ENCODE data around the gene LRP3. TPM values are rescaled to one million over a fixed set of nuclear protein-coding genes. Genes with fewer than 3 reads are reported as not detected.

Gene LRP3
- total RNA-seq, 1 donor from 2014 or later, result 49.6 TPM

- no peak for DNase-seq (ENCODE audit: extremely low spot score, unreplicated experiment)
- H3K36me3 Mint-ChIP-seq, result no peaks in the 10 kb centered on the region
- H3K4me1 Mint-ChIP-seq (ENCODE audit: unreplicated experiment), result no peaks in the 10 kb centered on the region
- TF ChIP-seq, protein P1, sequence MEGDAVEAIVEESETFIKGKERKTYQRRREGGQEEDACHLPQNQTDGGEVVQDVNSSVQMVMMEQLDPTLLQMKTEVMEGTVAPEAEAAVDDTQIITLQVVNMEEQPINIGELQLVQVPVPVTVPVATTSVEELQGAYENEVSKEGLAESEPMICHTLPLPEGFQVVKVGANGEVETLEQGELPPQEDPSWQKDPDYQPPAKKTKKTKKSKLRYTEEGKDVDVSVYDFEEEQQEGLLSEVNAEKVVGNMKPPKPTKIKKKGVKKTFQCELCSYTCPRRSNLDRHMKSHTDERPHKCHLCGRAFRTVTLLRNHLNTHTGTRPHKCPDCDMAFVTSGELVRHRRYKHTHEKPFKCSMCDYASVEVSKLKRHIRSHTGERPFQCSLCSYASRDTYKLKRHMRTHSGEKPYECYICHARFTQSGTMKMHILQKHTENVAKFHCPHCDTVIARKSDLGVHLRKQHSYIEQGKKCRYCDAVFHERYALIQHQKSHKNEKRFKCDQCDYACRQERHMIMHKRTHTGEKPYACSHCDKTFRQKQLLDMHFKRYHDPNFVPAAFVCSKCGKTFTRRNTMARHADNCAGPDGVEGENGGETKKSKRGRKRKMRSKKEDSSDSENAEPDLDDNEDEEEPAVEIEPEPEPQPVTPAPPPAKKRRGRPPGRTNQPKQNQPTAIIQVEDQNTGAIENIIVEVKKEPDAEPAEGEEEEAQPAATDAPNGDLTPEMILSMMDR (conservative IDR thresholded peaks at IDR 0.05), result no peak
- H3K9me3 Mint-ChIP-seq, result no peaks in the 10 kb centered on the region
- no peak overlapping the region for H3K27ac Mint-ChIP-seq
- H3K27me3 Mint-ChIP-seq, result peaks cover 10% of the 10 kb centered on the region
- H3K4me3 Mint-ChIP-seq, result no peak overlapping the region
Observed at GRCh38 chr19:33238481-33239149, 44.5 kb downstream of the LRP3 start.

GRCh38 chr19:33239223-33239975 is 45.3 kb downstream of the LRP3 start:
- no peak overlapping the region for H3K4me3 Mint-ChIP-seq
- H3K9me3 Mint-ChIP-seq, result no peaks in the 10 kb centered on the region
- no peak for DNase-seq (ENCODE audit: extremely low spot score, unreplicated experiment)
- no peaks in the 10 kb centered on the region for H3K4me1 Mint-ChIP-seq (ENCODE audit: unreplicated experiment)
- peaks cover 13% of the 10 kb centered on the region for H3K27me3 Mint-ChIP-seq
- no peak overlapping the region for H3K27ac Mint-ChIP-seq
- H3K36me3 Mint-ChIP-seq, result no peaks in the 10 kb centered on the region
- TF ChIP-seq, protein P1 (conservative IDR thresholded peaks at IDR 0.05), result no peak

DNA sequence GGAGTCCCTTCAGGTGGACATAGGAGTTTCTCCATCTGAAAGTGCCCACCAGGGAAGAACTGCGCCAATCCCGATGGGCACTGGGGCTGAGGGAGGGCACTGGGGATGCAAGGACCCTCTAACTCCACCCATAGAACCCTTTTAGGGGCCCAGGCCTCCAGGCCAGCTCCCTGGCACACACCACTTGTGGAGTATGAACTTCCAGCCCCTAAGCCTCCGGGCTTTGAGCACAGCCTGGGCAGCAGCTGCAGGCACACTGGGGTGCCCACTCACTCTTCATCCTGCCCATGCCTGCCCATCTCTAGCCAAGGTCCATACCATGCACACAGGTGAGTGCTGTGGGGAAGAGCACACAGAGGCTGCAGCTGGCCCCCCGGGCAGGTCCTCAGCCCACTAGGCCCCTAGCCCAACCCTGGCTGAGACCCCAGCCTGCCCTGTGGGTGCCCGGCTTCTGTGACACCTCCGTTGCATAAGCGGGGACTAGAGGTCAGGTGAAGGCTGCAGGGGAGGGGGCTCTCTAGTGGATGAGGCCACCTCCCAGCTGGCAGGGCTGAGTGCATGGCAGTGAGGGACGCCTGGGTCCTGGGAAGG is 46.1 kb downstream of the LRP3 start:
- H3K27me3 Mint-ChIP-seq, result peaks cover 14% of the 10 kb centered on the region
- no peaks in the 10 kb centered on the region for H3K9me3 Mint-ChIP-seq
- no peak for DNase-seq (ENCODE audit: extremely low spot score, unreplicated experiment)
- no peaks in the 10 kb centered on the region for H3K36me3 Mint-ChIP-seq
- H3K4me1 Mint-ChIP-seq (ENCODE audit: unreplicated experiment), result no peaks in the 10 kb centered on the region
- TF ChIP-seq, protein P1 (conservative IDR thresholded peaks at IDR 0.05), result no peak
- H3K27ac Mint-ChIP-seq, result no peak overlapping the region
- no peak overlapping the region for H3K4me3 Mint-ChIP-seq

- no peak for DNase-seq (ENCODE audit: extremely low spot score, unreplicated experiment)
- TF ChIP-seq, protein P1 (conservative IDR thresholded peaks at IDR 0.05), result no peak
- Mint-ChIP-seq H3K9me3 (no peaks in the 10 kb centered on the region), H3K4me1 (ENCODE audit: unreplicated experiment) (no peaks in the 10 kb centered on the region), H3K36me3 (no peaks in the 10 kb centered on the region), H3K27me3 (peaks cover 11% of the 10 kb centered on the region), H3K27ac (no peak overlapping the region), H3K4me3 (no peak overlapping the region)
Observed at GRCh38 chr19:33241091-33241529, 47.0 kb downstream of the LRP3 start.

DNA sequence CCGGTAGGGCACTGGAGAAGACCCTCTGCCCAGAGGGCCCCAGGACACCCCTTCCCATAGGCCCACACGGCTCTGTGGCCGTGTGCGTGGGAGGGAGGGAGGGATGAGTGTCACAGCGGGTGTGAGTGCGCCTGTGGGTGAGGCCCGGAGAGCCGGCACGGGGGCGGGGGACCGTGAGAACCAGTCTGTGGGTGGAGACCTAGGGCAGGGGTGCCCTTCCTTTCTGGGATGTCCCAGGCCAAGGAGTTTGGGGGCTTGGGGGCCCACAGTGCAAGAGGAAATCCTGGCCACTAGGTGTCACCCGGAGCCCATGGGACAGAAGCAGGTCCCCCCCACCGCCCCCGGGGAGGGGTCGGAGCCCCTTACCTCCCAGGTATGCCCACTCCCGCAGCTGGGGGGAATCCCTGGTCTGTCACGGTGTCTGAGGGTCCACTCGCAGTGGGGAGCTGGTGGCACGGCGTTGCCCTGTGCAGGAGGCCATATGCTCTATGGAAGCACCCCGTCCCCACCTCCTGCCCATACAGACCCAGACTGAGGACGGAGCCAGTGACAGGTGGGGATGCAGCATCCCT is 47.5 kb downstream of the LRP3 start:
- no peaks in the 10 kb centered on the region for H3K4me1 Mint-ChIP-seq (ENCODE audit: unreplicated experiment)
- peaks cover 11% of the 10 kb centered on the region for H3K27me3 Mint-ChIP-seq
- TF ChIP-seq, protein P1 (conservative IDR thresholded peaks at IDR 0.05), result peak; percentile 73
- no peak overlapping the region for H3K27ac Mint-ChIP-seq
- no peaks in the 10 kb centered on the region for H3K36me3 Mint-ChIP-seq
- no peak for DNase-seq (ENCODE audit: extremely low spot score, unreplicated experiment)
- no peaks in the 10 kb centered on the region for H3K9me3 Mint-ChIP-seq
- no peak overlapping the region for H3K4me3 Mint-ChIP-seq
